Measurements from ENCODE around the gene PRPF38A. TPM values are rescaled to one million over a fixed set of nuclear protein-coding genes. Genes with fewer than 3 reads are reported as not detected.

PRPF38A gene
- total RNA-seq, 1 experiment from 2014 or later = 15.2 TPM

- DNase-seq = no peak
- Histone ChIP-seq H3F3A (ENCODE audit: low read length, unreplicated experiment) (no peaks in the 10 kb centered on the region), H3K4me3 (ENCODE audit: low read length) (no peak overlapping the region), H3K9me2 (replicated peaks; ENCODE audit: low read length) (no peaks in the 10 kb centered on the region), H3K27me3 (ENCODE audit: low read length) (no peaks in the 10 kb centered on the region), H2AFZ (ENCODE audit: low read length) (no peak overlapping the region), H3K27ac (ENCODE audit: low read length) (no peak overlapping the region), H4K20me1 (ENCODE audit: low read length) (0 out of 2 replicates have a peak, but pooled peaks cover 5% of the 10 kb centered on the region), H3K4me2 (ENCODE audit: low read length) (no peak overlapping the region), H3K4me1 (ENCODE audit: insufficient read depth, low read length) (peaks cover 26% of the 10 kb centered on the region), H3K9me3 (ENCODE audit: low read length) (no peaks in the 10 kb centered on the region), H3K9ac (ENCODE audit: low read length) (no peak overlapping the region), H3K36me3 (ENCODE audit: low read depth, low read length) (peaks cover 46% of the 10 kb centered on the region), H3K79me2 (ENCODE audit: low read length) (peaks cover 38% of the 10 kb centered on the region)
- ATAC-seq = no peak
- intact Hi-C loops (cut with micrococcal nuclease) = loop anchor here (10.0 kb wide), 1 partner anchor 275 kb away; no protein-coding TSS in a partner anchor
- CTCF ChIA-PET = no interaction called here
- TF ChIP-seq EZH2 (IDR thresholded peaks at IDR 0.05; ENCODE audit: low read length, unreplicated experiment) (no peak), CTCF (conservative IDR thresholded peaks at IDR 0.05; ENCODE audit: low read depth, low read length) (no peak), EZH2phosphoT487 (IDR thresholded peaks at IDR 0.05; ENCODE audit: borderline replicate concordance, low read length) (no peak)
- POLR2A ChIA-PET (ENCODE audit: unreplicated experiment) = no interaction called here
- no TSS peak for BruUV-seq (replicated peaks)
Measured at GRCh38 chr1:52399629-52400028, 4.8 kb upstream of the PRPF38A start.

GRCh38 chr1:52400131-52400530 lies 4.3 kb upstream of the PRPF38A start:
- intact Hi-C loops (cut with micrococcal nuclease) = loop anchor here (10.0 kb wide), 1 partner anchor 275 kb away; no protein-coding TSS in a partner anchor
- no TSS peak for BruUV-seq (replicated peaks)
- no peak overlapping the region for H3K4me2 ChIP-seq (ENCODE audit: low read length)

More at GRCh38 chr1:52400131-52400530, 4.3 kb upstream of the PRPF38A start:
- peaks cover 43% of the 10 kb centered on the region for H3K36me3 ChIP-seq (ENCODE audit: low read depth, low read length)
- CTCF ChIA-PET = interaction anchor here (0.6 kb wide), 1 partner anchor 411 kb away, joined by 4 read pairs; no protein-coding TSS in a partner anchor
- H3K79me2 ChIP-seq (ENCODE audit: low read length) = peaks cover 43% of the 10 kb centered on the region
- H2AFZ ChIP-seq (ENCODE audit: low read length) = no peak overlapping the region
- no peak overlapping the region for H3K4me3 ChIP-seq (ENCODE audit: low read length)
- 0 out of 2 replicates have a peak, but pooled peaks cover 5% of the 10 kb centered on the region for H4K20me1 ChIP-seq (ENCODE audit: low read length)
- peak overlapping the region; percentile 42 for H3K27ac ChIP-seq (ENCODE audit: low read length)
- H3K27me3 ChIP-seq (ENCODE audit: low read length) = no peaks in the 10 kb centered on the region
- no peaks in the 10 kb centered on the region for H3K9me2 ChIP-seq (replicated peaks; ENCODE audit: low read length)
- TF ChIP-seq EZH2phosphoT487 (IDR thresholded peaks at IDR 0.05; ENCODE audit: borderline replicate concordance, low read length) (no peak), EZH2 (IDR thresholded peaks at IDR 0.05; ENCODE audit: low read length, unreplicated experiment) (no peak), CTCF (conservative IDR thresholded peaks at IDR 0.05; ENCODE audit: low read depth, low read length) (no peak)
- H3K4me1 ChIP-seq (ENCODE audit: insufficient read depth, low read length) = peaks cover 26% of the 10 kb centered on the region
- POLR2A ChIA-PET (ENCODE audit: unreplicated experiment) = no interaction called here
- H3K9me3 ChIP-seq (ENCODE audit: low read length) = no peaks in the 10 kb centered on the region
- peak; percentile 32 for ATAC-seq
- DNase-seq = peak; percentile 47
- H3F3A ChIP-seq (ENCODE audit: low read length, unreplicated experiment) = no peaks in the 10 kb centered on the region
- H3K9ac ChIP-seq (ENCODE audit: low read length) = no peak overlapping the region
